Effector memory CD4-positive, alpha-beta T cell (primary cell): ENCODE results near the gene OTUD6A.

ENCODE experiments used
- DNase-seq, 3 donors: peaks; one replicate each; pipeline ENCODE4 v3.0.0-alpha.2; 2020
- H3K27ac ChIP-seq: 2 replicates; pipeline ENCODE4 v1.7.0; 2013; ENCODE audit warnings: mild to moderate bottlenecking, low read length, moderate library complexity; ENCODE audit not compliant: insufficient read depth, poor library complexity, severe bottlenecking
- H3K27me3 ChIP-seq: replicated peaks from 2 replicates; pipeline ENCODE4 v1.7.0; 2013; ENCODE audit warnings: mild to moderate bottlenecking, low read length; ENCODE audit not compliant: insufficient read depth, control insufficient read depth, poor library complexity, severe bottlenecking
- H3K36me3 ChIP-seq: 2 replicates; pipeline ENCODE4 v1.7.0; 2013; ENCODE audit warnings: mild to moderate bottlenecking, low read length, moderate library complexity; ENCODE audit not compliant: control insufficient read depth, insufficient read depth
- H3K4me1 ChIP-seq: 2 replicates; pipeline ENCODE4 v1.7.0; 2013; ENCODE audit warnings: low read length, mild to moderate bottlenecking; ENCODE audit not compliant: control insufficient read depth, insufficient read depth, poor library complexity, severe bottlenecking
- H3K4me3 ChIP-seq: 2 replicates; pipeline ENCODE4 v1.7.0; 2013; ENCODE audit warnings: low read length, low read depth, mild to moderate bottlenecking; ENCODE audit not compliant: insufficient read depth, poor library complexity, severe bottlenecking
- H3K9me3 ChIP-seq: 2 replicates; pipeline ENCODE4 v1.7.0; 2013; ENCODE audit warnings: mild to moderate bottlenecking, low read length, moderate library complexity; ENCODE audit not compliant: control insufficient read depth
- total RNA-seq, 3 donors: gene quantifications; one replicate each; lab custom pipeline; 2026; lab: John Stamatoyannopoulos, UW

Gene OTUD6A
- 0 reads per million in 3 donors for total RNA-seq

- Histone ChIP-seq H3K4me3 (no peak within 1 kb of the TSS), H3K27ac (no peak within 1 kb of the TSS), H3K9me3 (no peaks in the 10 kb centered on the region), H3K36me3 (no peaks in the 10 kb centered on the region), H3K27me3 (no peaks in the 10 kb centered on the region), H3K4me1 (no peaks in the 10 kb centered on the region)
- DNase-seq, result no peak
Measured at GRCh38 chrX:70062076-70062475, at the start of gene OTUD6A. Gene OTUD6A, plus strand, starts transcription at chrX:70062457. Its CDS starts 68 bp downstream, at chrX:70062525.

- Histone ChIP-seq H3K4me1 (no peaks in the 10 kb centered on the region), H3K9me3 (no peaks in the 10 kb centered on the region), H3K36me3 (no peaks in the 10 kb centered on the region), H3K27ac (no peak overlapping the region), H3K4me3 (no peak overlapping the region), H3K27me3 (no peaks in the 10 kb centered on the region)
- DNase-seq, result no peak
Measured at GRCh38 chrX:70012756-70013155, 49.5 kb upstream of the OTUD6A start.

GRCh38 chrX:70013466-70014381 is 48.5 kb upstream of the OTUD6A start:
- Histone ChIP-seq H3K27me3 (no peaks in the 10 kb centered on the region), H3K27ac (no peak overlapping the region), H3K9me3 (no peaks in the 10 kb centered on the region), H3K36me3 (no peaks in the 10 kb centered on the region), H3K4me3 (no peak overlapping the region), H3K4me1 (no peaks in the 10 kb centered on the region)
- no peak for DNase-seq

GRCh38 chrX:70016513-70016912 is 45.7 kb upstream of the OTUD6A start:
- no peaks in the 10 kb centered on the region for H3K36me3 ChIP-seq
- DNase-seq, result no peak
- H3K27me3 ChIP-seq, result no peaks in the 10 kb centered on the region
- no peaks in the 10 kb centered on the region for H3K9me3 ChIP-seq
- H3K4me3 ChIP-seq, result no peak overlapping the region
- H3K4me1 ChIP-seq, result no peaks in the 10 kb centered on the region
- no peak overlapping the region for H3K27ac ChIP-seq

GRCh38 chrX:70022616-70023015 is 39.6 kb upstream of the OTUD6A start:
- Histone ChIP-seq H3K4me1 (peaks cover 7% of the 10 kb centered on the region), H3K36me3 (no peaks in the 10 kb centered on the region), H3K27me3 (no peaks in the 10 kb centered on the region), H3K27ac (no peak overlapping the region), H3K4me3 (no peak overlapping the region), H3K9me3 (no peaks in the 10 kb centered on the region)
- no peak for DNase-seq

GRCh38 chrX:70025464-70025863 is 36.8 kb upstream of the OTUD6A start:
- DNase-seq, result no peak
- Histone ChIP-seq H3K4me3 (no peak overlapping the region), H3K27me3 (no peaks in the 10 kb centered on the region), H3K9me3 (no peaks in the 10 kb centered on the region), H3K4me1 (peaks cover 7% of the 10 kb centered on the region), H3K27ac (no peak overlapping the region), H3K36me3 (no peaks in the 10 kb centered on the region)

GRCh38 chrX:70026112-70026850 is 36.0 kb upstream of the OTUD6A start:
- DNase-seq, result no peak
- Histone ChIP-seq H3K9me3 (no peaks in the 10 kb centered on the region), H3K4me1 (peaks cover 7% of the 10 kb centered on the region), H3K27me3 (no peaks in the 10 kb centered on the region), H3K36me3 (no peaks in the 10 kb centered on the region), H3K27ac (no peak overlapping the region), H3K4me3 (no peak overlapping the region)

- Histone ChIP-seq H3K27me3 (no peaks in the 10 kb centered on the region), H3K27ac (no peak overlapping the region), H3K9me3 (no peaks in the 10 kb centered on the region), H3K4me3 (no peak overlapping the region), H3K4me1 (peaks cover 7% of the 10 kb centered on the region), H3K36me3 (no peaks in the 10 kb centered on the region)
- DNase-seq, result no peak
Measured at GRCh38 chrX:70026851-70027200, 35.4 kb upstream of the OTUD6A start.

- Histone ChIP-seq H3K27ac (no peak overlapping the region), H3K4me1 (peaks cover 7% of the 10 kb centered on the region), H3K27me3 (no peaks in the 10 kb centered on the region), H3K36me3 (no peaks in the 10 kb centered on the region), H3K4me3 (no peak overlapping the region), H3K9me3 (no peaks in the 10 kb centered on the region)
- DNase-seq, result no peak
Measured at GRCh38 chrX:70029863-70030262, 32.4 kb upstream of the OTUD6A start.

GRCh38 chrX:70030301-70030767 is 31.9 kb upstream of the OTUD6A start:
- no peak for DNase-seq
- H3K9me3 ChIP-seq, result no peaks in the 10 kb centered on the region
- H3K27ac ChIP-seq, result no peak overlapping the region
- H3K4me1 ChIP-seq, result peaks cover 6% of the 10 kb centered on the region
- H3K36me3 ChIP-seq, result no peaks in the 10 kb centered on the region
- H3K4me3 ChIP-seq, result no peak overlapping the region
- H3K27me3 ChIP-seq, result no peaks in the 10 kb centered on the region
